Fibroblast of skin of scalp (primary cell): ENCODE data around the gene XAB2.

Experiments
- DNase-seq: peaks from one replicate; pipeline ENCODE4 v3.0.0-alpha.2; 2013

The XAB2 gene

GRCh38 chr19:7575434-7576040 lies 53.8 kb downstream of the XAB2 start:
- DNase-seq: no peak

- DNase-seq: no peak
These were observed 58.6 kb downstream of the XAB2 start for GRCh38 chr19:7570761-7571160.
